NCI-H1436 treated with DMSO at 0.1 percent for 48 hours (cell line): Measurements from ENCODE around the gene SHD.

ENCODE experiments used
- DNase-seq: peaks from one replicate; lab custom pipeline; 2025; lab: John Stamatoyannopoulos, UW

Gene SHD

DNA sequence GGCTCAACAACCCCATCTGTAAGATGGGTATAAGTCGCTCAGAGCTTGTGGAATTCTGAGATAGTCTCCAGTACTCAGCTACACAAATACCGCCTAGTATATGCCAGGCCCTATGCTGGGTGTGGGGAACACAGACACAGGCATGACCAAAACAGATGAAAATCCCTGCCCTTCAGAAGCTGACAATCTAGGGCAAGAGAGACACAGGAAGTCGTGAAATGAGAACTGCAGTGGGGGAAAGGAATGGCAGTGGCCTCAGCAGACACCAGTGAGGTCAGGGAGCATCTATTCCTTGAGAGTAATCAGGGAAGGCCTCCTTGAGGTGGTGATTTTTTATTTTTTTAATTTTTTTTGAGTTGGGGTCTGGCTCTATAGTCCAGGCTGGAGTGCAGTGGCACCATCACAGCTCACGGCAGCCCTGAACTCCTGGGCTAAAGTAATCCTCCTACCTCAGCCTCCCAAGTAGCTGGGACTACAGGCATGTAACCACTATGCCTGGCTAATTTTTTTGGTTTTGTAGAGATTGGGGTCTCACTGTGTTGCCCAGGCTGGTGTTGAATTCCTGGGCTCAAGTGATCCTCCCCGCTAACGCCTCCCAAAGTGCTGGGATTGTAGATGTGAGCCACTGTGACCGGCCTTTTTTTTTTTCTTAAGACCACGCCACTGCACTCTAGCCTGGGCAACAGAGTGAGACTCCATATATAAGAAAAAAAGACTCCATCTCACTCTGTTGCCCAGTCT lies 19.9 kb downstream of the SHD start:
- no peak for DNase-seq

DNA sequence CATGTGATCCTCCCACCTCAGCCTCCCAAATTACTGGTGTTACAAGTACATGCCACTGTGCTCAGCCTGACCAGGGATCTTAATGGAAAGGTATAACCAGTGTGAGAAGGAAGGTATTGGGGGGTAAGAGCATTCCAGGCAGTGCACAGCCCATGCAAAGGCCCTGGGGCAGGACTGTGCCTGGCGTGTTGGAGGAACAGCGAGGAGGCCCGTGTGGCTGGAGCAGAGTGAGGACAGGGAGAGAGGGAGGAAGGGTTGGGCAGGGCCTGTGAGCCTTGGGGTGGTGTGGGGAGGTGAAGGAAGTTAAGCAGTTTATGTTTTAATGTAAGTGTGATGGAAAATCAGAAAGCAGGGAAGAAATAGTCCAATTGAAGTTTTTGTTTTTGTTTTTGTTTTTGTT lies 21.5 kb downstream of the SHD start:
- no peak for DNase-seq

DNA sequence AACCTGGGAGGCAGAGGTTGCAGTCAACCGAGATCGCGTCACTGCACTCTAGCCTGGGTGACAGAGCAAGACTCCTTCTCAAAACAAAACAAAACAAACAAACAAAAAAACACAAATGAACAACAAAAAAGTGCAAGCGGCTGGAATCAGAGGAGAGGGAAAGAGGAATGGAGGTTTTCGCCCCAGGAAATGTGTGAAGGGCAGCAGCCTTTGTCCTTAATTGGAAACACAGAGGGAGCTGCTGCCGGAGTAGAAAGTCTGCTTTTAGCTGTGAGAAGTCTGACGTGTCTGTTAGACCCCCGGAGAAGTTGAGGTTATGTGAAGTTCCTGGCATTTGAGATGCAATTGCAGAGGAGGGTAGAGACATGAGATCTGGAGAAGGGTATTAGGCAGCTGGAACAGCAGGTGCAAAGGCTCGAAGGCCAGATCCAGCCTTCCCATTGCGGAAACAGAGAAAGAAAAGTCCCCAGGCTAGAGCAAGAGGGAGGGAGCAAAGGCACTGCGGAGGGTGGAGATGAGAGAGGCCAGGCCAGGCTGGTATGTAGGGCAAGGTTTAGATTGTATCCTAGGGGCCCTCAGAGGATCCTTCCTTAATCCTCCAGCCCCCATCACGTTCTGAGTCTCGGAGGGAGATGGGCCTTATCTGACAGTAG lies 22.6 kb downstream of the SHD start:
- no peak for DNase-seq

DNA sequence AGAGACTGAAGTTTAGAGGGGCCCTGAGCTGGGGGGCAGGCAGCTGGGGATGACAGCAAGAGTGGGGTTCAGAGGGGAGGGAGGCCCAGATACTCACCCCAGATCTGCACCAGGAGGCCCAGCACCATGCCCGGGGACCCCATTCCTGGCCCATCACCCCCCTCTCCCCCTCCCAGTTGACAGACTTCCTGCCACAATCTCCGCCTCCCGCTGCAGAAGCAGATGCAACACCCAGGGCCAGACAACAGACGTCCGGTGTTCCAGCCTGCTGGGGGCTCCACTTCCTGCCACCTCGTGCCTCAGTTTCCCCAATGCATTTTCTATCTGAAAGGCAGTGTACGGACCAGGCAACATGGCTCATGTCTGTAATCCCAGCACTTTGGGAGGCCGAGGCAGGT lies 23.2 kb downstream of the SHD start, which contains the start of gene TMIGD2:
TMIGD2 (minus strand) TSS at position 147 of the 398 bp plus-strand sequence; CDS start at position 143, 4 bp downstream.
- no peak for DNase-seq

DNA sequence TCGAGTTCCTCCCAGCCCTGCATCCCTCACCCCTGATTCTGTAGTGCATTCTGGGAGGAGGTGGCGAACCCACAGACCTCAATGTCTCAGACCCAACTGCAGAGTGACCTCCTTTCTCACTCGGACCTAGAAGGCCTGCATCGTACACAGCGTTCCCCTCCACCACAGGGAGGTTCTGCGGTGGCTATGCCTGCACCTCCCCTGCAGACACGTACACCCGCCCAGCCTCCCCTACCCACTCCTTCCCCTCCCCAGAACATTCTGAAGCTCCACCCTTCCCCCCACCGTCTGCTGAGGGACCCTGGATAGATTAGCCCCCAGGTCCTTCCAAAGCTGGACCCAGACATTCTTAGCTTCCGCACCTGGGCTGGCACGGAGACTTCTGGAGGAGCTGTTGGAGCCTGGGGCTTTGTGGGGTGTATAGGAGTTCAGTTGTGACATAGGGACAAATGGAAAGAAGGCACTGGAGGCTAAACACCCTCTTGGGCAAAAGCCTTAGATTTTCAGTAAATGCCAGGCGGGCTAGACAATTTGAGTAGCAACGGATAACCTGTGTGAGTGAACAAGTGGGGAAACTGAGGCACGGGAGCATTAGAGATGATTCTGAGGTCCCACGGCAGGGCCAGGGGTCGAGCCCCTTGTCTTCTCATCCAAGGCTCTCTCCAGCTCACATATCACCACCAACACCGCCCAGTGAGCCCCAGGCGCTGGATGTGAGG lies 24.9 kb downstream of the SHD start:
- no peak for DNase-seq

DNA sequence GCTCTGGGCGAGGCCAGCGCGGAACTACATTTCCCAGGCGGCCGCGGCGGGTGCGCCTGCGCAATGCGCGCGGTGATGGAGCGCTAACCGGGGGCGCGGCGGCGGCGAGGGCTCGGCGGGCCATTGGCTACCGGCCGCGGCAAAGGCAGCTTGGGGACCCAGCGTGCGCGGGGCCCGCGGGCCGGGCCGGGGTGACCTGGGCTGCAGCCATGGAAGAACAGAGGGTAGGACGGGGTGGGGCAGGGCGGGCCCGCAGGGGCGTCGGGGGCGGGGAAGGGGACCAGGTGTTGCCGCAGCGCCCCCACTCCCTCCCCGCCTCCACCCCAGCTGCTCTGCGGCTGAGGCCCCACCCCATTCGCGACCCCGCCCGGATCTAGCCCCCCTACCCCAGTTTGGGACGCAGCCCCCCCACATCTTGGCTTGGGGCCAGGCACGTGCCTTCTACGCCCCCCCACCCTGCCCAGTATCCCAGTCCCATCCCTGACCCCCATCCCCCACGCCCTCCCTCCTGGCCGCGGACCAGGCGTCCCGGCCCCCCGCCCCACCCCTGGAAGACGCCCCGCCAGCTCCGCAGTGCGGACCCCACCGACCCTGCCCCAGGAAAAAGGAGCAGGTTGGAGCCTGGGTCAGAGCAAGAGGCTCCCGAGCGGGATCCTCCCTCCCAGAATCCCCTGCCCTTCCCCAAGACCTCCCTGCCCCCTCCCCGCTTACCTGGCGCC lies 25.6 kb downstream of the SHD start, which contains the start of gene FSD1:
FSD1 (plus strand) TSS at position 61 of the 719 bp plus-strand sequence; CDS start at position 210, 149 bp downstream.
- no peak for DNase-seq

DNA sequence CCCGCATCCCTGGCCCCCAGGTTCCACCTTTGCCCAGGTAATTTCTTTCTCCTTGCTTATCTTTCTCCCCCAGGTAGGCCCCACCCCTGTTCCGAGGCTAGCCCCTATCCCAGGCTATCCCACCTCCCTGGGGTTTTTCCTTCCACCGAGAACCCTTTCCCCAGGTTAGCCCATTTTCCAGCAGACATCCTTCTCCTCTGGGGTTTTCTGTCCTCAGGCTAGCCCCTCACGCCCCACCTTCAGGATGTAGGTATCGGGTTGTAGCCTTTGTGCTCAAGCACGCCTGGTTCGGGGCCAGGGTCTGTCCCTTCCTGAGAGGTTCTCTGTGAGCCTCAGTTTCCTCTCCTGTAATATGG lies 26.2 kb downstream of the SHD start:
- no peak for DNase-seq

DNA sequence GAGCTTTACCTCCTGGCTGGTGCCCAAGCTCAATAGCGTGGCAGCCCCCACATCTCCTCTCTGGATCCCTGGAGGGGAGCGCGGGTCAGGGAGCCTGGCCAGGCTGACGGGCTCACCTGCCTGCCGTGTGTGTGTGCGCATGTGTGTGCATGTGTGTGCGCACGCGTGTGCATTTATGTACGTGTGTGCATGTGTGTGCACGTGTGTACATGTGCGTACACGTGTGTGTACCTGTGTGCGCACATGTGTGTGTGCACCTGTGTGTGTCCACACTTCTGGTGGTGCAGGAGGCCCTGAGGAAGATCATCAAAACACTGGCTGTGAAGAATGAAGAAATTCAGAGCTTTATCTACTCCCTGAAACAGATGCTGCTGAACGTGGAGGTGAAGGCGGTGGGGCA lies 26.6 kb downstream of the SHD start:
- DNase-seq: no peak

DNA sequence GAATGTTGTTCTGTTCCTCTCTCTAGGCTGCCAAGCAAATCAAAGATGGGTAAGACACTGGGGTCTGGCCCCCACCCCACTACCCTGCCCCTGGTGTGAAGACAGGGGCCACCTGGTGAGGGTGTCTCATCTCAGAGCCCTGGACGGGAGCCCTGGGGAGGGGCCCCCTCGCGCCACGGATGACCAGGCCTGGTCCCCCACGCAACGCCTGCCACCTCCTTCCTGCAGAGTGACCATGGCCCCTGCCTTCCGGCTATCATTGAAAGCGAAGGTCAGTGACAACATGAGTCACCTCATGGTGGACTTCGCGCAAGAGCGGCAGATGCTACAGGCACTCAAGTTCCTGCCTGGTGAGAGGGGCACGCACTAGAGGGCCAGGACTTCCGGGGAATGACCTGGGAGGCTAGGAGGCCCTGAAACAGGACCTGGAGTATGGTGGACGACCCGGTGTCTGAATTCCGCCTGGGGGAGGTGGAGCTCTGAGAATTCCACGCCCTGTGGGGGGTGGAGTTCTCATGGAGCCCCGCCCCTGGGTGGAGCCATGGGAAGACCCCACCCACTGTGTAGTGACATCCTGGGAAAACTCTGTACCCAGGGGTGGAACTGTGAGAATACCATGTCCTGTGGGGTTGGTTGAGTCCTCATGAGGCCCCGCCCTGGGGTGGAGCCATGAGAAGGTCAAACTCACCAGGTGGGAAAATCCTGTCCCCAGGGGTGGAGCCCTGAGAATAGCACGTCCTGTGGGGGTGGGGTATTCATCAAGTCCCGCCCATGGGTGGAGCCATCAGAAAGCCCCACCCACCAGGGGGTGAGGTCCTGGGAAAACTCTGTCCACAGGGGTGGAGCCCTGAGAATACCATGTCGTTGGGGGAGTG lies 31.4 kb downstream of the SHD start:
- no peak for DNase-seq

DNA sequence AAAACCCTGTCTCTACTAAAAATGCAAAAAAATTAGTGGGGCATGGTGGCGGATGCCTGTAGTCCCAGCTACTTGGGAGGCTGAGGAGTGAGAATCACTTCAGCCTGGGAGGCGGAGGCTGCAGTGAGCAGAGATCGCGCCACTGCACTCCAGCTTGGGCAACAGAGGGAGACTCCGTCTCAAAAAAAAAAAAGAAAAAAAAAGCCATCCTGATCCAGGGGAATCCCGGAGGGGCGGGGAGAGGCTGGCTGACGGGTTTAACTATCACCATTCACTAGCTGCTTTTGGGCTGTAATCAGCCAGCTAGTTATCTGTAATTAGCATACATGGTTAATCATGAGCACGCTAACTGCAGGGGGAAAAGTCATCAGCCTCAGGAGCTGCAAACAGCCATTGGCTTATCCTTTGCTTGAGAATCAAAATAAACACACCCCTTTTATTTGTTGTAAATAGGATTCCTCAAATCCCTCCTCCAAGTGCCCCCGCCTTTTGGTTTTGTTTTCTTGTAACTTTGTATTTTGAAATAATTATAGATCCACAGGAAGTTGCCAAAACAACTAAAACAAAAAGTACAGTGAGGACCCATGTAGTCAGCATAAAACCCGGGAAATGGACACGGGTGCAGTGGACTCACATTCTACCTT lies 34.9 kb downstream of the SHD start:
- no peak for DNase-seq

DNA sequence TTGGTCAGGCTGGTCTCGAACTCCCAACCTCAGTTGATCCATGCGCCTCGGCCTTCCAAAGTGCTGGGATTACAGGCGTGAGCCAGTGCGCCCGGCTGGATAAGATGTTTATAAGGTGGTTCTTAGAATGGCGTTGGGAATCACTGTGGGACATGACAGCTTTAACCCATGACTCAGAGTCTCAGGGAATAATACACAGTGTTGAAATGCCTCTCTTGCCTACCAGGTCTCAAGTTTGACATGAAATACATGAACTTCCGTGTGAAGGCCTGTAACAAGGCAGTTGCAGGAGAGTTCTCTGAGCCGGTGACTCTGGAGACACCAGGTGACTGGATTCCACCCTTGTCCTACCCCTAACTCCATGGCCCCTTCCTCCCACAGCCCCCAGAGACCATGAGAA lies 37.9 kb downstream of the SHD start:
- DNase-seq: no peak

DNA sequence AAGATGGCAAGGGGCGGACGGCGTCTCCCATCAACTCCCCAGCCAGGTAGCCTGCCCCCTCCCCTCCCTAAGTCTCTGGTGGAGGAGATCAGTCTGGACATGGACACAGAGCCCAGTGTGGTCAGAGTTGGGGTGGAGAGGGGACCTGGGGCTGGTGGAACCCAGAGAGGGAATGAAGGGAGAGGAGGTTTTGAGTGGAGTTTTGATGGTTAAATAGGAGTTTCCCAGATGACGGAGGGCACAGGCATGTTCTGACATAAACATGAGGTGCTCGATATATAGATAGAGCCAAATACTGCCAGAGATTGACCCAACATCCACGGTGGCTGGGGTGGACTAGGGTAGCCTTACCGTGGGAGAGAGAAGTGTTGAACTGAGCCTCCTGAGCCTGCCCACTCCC lies 39.4 kb downstream of the SHD start:
- DNase-seq: no peak

DNA sequence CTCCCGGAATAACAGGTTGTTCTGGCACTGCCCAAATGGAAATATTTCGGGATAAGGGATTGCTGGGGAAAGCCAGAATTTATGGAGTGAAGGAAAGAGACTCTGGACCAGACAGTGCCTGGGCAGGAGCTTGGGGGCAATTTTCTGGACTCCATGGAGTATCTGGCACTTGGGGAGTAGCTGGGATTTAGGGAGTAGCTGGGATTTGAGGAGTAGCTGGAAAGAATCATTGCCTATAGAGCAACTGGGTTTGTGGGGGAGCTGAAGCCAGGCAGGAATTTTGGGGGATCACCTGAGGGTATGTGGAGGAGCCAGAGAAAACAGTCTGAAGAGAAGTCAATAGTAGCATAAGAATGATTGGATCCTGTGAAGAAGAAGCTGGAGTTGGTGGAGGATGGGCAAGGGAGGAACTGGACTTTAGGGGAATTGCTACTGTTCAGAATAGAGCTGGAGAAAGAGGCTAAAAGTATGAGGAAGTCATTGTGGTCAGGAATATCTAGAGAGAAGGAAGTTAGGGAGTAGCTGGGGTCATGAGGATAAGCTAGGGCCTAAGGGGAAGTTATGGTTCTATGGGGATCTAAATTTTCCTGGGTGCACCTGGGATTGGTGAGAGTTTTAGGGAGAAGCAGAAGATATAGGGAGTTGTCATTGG lies 40.1 kb downstream of the SHD start:
- DNase-seq: no peak

DNA sequence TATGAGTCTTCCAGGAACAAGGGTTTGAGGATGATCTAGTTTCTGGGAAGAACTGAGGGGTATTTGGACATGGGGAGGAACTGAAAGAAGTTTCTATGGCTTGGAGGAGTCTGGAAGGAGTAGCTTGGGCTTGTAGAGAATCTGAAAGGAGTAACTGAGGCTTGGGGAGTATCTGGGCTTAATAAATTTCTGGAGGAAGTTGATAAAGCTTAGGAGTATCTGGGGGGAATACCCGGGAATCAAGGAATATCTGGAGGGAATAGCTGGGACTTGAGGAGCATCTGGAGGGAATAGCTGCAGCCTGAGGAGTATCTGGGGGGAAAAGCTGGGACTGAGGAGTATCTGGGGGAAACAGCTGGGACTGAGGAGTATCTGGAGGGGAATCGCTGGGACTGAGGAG lies 41.4 kb downstream of the SHD start:
- DNase-seq: no peak

DNA sequence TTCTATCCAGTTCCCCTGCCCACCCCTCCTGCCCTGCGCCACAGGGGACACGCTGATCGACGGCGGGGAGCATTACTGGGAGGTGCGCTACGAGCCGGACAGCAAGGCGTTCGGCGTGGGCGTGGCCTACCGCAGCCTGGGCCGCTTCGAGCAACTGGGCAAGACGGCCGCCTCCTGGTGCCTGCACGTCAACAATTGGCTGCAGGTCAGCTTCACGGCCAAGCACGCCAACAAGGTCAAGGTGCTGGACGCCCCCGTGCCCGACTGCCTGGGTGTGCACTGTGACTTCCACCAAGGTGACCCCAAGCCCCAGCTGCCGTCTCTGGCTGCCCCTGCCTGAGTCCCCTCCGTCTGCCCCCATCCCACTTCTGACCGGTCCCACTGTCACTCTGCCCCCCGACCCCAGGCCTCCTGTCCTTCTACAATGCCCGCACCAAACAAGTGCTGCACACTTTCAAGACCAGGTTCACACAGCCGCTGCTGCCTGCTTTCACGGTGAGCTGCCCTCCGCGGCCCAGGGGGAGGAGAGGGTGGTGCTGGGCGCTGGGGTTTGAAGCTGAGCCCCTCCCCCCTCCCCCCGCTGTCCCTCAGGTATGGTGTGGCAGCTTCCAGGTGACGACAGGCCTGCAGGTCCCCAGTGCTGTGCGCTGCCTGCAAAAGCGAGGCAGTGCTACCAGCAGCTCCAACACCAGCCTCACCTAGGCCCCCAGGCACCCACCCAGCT lies 44.0 kb downstream of the SHD start:
- DNase-seq: no peak

DNA sequence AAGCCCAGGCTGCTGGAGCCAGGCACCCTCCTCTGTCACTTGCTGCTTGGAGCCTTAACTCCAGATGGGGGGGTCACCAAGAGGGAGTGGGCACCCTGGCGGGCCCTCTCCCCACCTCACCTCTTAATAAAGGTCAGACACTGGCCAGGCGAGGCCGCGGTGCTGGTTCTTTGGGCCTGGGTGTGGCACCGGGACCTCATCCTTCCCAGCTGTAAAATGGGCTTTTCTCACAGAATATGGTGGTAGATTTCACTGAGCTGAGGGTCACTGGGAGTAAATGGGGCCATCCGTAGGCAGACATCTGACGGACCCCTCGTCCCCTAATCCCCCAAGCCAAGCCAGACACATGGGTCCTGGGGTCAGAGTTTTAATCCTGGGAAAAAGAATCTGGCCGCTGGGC lies 44.6 kb downstream of the SHD start:
- no peak for DNase-seq

DNA sequence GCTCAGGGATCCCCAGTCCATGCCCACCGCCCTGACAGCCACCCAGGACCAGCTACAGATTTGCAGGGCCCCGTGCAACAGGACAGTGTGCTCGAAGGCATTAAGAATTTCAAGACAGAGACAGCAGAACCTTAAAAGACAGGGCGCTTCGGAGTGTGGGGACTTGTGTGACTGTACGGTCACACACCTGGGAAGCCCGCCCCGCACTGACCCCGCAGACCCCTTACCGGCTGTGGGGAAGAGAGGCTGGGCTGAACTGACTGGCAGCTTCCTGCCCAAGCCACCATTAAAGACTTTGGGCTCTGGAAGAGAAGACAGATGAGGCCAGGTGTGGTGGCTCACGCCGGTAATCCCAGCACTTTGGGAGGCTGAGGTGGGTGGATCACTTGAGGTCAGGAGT lies 45.2 kb downstream of the SHD start:
- DNase-seq: no peak

DNA sequence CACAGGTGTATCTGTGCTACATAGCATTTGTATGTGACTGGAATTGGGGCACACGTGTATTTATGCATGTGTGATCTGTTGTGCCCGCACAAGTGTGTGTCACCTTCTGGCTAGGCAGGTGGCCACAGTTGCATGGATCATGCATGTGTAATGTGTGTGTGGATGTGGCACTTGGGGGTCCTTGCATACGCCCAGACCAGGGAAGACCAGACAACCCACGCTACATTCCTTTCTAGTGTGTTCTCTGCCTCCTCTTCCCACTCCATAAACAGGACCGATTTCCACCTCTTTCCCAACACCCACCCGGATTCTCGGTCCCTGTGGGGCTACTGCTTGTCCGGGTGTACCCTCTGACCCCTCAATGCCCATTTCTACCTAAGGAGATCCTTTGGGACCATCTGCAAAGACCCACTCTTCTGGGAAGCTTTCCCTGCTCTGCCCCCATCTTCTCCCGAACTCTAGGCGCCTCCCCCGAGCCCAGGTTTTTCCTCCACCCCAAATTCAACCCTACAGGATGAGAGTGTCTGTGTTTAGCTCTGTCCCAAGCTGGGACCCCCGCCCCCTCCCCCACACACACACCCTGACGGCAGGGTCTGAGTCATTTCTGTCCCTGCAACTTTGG lies 47.3 kb downstream of the SHD start:
- DNase-seq: no peak

DNA sequence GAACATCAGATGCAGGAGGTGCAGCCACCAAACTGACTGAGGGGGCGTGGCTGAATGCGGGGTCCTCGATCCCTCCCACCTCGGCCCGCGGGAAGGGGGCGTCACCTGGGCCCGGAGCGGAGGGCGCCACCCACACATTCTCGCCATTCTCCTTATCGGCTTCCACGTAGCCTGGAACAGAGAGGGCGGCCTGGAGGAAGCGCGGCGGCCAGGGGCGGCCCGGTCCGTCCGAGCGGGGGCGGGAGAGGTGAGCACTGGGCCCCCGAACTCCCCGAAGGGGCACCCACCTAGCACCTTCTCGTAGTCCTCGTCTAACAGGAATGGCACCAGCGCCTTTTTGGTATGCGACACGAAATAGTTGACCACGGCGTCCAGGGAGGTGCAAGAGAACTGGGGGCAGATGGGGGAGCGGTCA lies 47.8 kb downstream of the SHD start:
- no peak for DNase-seq
